PC-3 (cell line): Measurements from ENCODE around the gene BMAL2.

Source experiments
- EZH2 ChIP-seq: fragments of 300-600 bp; sonication (generic); IDR thresholded peaks from one replicate; pipeline ENCODE4 v1.6.1; 2017; ENCODE audit warnings: antibody characterized with exemption, mild to moderate bottlenecking, low read length; ENCODE audit not compliant: unreplicated experiment
- EZH2phosphoT487 ChIP-seq: fragments of 300-600 bp; sonication (generic); IDR thresholded peaks from 2 replicates; pipeline ENCODE4 v1.6.1; 2018; ENCODE audit warnings: mild to moderate bottlenecking, antibody characterized with exemption, low read length, borderline replicate concordance
- TF ChIP-seq, protein P1 (sequence below): fragments of 300-600 bp; sonication (generic); conservative IDR thresholded peaks from 2 replicates; pipeline ENCODE4 v1.5.1; 2017; ENCODE audit warnings: antibody characterized with exemption, low read depth, mild to moderate bottlenecking, low read length

GRCh38 chr12:27366621-27367020, 34.0 kb downstream of the BMAL2 start:
- TF ChIP-seq, protein P1, sequence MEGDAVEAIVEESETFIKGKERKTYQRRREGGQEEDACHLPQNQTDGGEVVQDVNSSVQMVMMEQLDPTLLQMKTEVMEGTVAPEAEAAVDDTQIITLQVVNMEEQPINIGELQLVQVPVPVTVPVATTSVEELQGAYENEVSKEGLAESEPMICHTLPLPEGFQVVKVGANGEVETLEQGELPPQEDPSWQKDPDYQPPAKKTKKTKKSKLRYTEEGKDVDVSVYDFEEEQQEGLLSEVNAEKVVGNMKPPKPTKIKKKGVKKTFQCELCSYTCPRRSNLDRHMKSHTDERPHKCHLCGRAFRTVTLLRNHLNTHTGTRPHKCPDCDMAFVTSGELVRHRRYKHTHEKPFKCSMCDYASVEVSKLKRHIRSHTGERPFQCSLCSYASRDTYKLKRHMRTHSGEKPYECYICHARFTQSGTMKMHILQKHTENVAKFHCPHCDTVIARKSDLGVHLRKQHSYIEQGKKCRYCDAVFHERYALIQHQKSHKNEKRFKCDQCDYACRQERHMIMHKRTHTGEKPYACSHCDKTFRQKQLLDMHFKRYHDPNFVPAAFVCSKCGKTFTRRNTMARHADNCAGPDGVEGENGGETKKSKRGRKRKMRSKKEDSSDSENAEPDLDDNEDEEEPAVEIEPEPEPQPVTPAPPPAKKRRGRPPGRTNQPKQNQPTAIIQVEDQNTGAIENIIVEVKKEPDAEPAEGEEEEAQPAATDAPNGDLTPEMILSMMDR = no peak
- TF ChIP-seq EZH2 (no peak), EZH2phosphoT487 (no peak)
